Panc1 (cell line): ENCODE data around the gene ZFAND6.

ENCODE experiments used
- POLR2AphosphoS5 ChIP-seq: IDR thresholded peaks from 2 replicates; pipeline ENCODE4 v1.6.1; 2012; ENCODE audit warnings: mild to moderate bottlenecking, low read depth, low read length, moderate library complexity
- SIN3A ChIP-seq: IDR thresholded peaks from 2 replicates; pipeline ENCODE4 v1.6.1; 2012; ENCODE audit warnings: low read depth, mild to moderate bottlenecking, low read length, moderate library complexity, borderline replicate concordance; ENCODE audit not compliant: insufficient read depth
- TCF7L2 ChIP-seq: IDR thresholded peaks from 2 replicates; pipeline ENCODE4 v1.6.1; 2011; ENCODE audit warnings: mild to moderate bottlenecking, low read depth, low read length, inconsistent platforms
- TF ChIP-seq, protein P1 (sequence below): fragments of 450-650 bp; IDR thresholded peaks from 2 replicates; pipeline ENCODE4 v1.5.1; 2017; ENCODE audit warnings: mild to moderate bottlenecking
- TF ChIP-seq, protein P2 (sequence below), 2 experiments: IDR thresholded peaks; 2 replicates each; pipeline ENCODE4 v1.6.1; 2011 to 2012; ENCODE audit warnings: low read depth in 2 of 2, control low read depth in 1 of 2, low read length in 1 of 2, mild to moderate bottlenecking in 1 of 2, moderate library complexity in 1 of 2; ENCODE audit not compliant: insufficient read depth in 1 of 2

DNA sequence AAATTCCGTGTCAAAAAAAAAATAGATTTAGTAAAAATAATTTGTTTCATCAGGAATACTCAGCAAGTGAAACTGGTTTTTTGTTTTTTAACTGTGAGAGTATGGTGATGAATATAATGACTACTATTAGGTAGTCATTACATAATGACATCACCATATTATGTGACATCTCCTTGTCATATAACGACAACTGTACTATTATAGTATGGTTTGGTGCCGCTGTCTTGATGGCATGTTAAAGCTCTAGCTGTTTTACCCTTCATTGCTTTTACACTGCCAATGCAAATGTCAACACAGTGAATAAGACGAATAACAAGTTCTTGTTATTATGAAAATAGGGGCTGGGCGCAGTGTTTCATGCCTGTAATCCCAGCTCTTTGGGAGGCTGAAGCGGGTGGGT lies 47.7 kb downstream of the ZFAND6 start:
- TF ChIP-seq, protein P1, sequence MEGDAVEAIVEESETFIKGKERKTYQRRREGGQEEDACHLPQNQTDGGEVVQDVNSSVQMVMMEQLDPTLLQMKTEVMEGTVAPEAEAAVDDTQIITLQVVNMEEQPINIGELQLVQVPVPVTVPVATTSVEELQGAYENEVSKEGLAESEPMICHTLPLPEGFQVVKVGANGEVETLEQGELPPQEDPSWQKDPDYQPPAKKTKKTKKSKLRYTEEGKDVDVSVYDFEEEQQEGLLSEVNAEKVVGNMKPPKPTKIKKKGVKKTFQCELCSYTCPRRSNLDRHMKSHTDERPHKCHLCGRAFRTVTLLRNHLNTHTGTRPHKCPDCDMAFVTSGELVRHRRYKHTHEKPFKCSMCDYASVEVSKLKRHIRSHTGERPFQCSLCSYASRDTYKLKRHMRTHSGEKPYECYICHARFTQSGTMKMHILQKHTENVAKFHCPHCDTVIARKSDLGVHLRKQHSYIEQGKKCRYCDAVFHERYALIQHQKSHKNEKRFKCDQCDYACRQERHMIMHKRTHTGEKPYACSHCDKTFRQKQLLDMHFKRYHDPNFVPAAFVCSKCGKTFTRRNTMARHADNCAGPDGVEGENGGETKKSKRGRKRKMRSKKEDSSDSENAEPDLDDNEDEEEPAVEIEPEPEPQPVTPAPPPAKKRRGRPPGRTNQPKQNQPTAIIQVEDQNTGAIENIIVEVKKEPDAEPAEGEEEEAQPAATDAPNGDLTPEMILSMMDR: no peak
- TF ChIP-seq TCF7L2 (no peak), POLR2AphosphoS5 (no peak), SIN3A (no peak)
- TF ChIP-seq, protein P2, sequence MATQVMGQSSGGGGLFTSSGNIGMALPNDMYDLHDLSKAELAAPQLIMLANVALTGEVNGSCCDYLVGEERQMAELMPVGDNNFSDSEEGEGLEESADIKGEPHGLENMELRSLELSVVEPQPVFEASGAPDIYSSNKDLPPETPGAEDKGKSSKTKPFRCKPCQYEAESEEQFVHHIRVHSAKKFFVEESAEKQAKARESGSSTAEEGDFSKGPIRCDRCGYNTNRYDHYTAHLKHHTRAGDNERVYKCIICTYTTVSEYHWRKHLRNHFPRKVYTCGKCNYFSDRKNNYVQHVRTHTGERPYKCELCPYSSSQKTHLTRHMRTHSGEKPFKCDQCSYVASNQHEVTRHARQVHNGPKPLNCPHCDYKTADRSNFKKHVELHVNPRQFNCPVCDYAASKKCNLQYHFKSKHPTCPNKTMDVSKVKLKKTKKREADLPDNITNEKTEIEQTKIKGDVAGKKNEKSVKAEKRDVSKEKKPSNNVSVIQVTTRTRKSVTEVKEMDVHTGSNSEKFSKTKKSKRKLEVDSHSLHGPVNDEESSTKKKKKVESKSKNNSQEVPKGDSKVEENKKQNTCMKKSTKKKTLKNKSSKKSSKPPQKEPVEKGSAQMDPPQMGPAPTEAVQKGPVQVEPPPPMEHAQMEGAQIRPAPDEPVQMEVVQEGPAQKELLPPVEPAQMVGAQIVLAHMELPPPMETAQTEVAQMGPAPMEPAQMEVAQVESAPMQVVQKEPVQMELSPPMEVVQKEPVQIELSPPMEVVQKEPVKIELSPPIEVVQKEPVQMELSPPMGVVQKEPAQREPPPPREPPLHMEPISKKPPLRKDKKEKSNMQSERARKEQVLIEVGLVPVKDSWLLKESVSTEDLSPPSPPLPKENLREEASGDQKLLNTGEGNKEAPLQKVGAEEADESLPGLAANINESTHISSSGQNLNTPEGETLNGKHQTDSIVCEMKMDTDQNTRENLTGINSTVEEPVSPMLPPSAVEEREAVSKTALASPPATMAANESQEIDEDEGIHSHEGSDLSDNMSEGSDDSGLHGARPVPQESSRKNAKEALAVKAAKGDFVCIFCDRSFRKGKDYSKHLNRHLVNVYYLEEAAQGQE (IDR thresholded peaks at IDR 0.05; ENCODE audit: insufficient read depth in 1 of 2, low read depth in 2 of 2, low read length in 1 of 2): no peak
